K562 (cell line): ENCODE data around the gene ERVK3-1. TPM values are rescaled to one million over a fixed set of nuclear protein-coding genes. Genes with fewer than 3 reads are reported as not detected.
A peak's percentile ranks its signal among the peaks of the same experiment; 100 is the strongest.

ENCODE experiments used
- ELK1 ChIP-seq: sonication (generic); formaldehyde crosslinking; IDR thresholded peaks from 2 replicates; pipeline ENCODE4 v1.8.1; 2022; ENCODE audit warnings: missing genetic modification reagents
- ETV1 ChIP-seq: fragments of 450-650 bp; conservative IDR thresholded peaks from 2 replicates; pipeline ENCODE4 v1.6.1; 2016; ENCODE audit warnings: missing genetic modification characterization, control low read depth, low read depth, missing compliant biosample characterization
- FOXA3 ChIP-seq, 2 experiments: fragments of 450-650 bp in 1 of 2; sonication (generic) in 1 of 2; formaldehyde crosslinking; IDR thresholded peaks in 1 of 2; conservative IDR thresholded peaks in 1 of 2; 2 replicates each; pipeline versions ENCODE4 v1.4.0 to v1.8.0; 2020 to 2022; ENCODE audit warnings: mild to moderate bottlenecking in 2 of 2, missing genetic modification reagents in 1 of 2
- GATA2 ChIP-seq: sonication (generic); formaldehyde crosslinking; IDR thresholded peaks from 2 replicates; pipeline ENCODE4 v1.4.0; 2020; ENCODE audit warnings: mild to moderate bottlenecking, missing genetic modification reagents
- MXI1 ChIP-seq: IDR thresholded peaks from 2 replicates; pipeline ENCODE4 v1.6.1; 2011; ENCODE audit warnings: low read depth, mild to moderate bottlenecking, improper control_type of control experiment, low read length
- NR0B1 ChIP-seq: fragments of 450-650 bp; IDR thresholded peaks from one replicate; pipeline ENCODE4 v1.6.1; 2018; ENCODE audit warnings: mild to moderate bottlenecking, moderate library complexity; ENCODE audit not compliant: partially characterized antibody
- PRDM10 ChIP-seq: fragments of 450-650 bp; IDR thresholded peaks from 2 replicates; pipeline ENCODE4 v1.6.1; 2018; ENCODE audit not compliant: partially characterized antibody
- PURB ChIP-seq: sonication (generic); formaldehyde crosslinking; IDR thresholded peaks from 2 replicates; pipeline ENCODE4 v1.9.0; 2021; ENCODE audit warnings: low read depth, mild to moderate bottlenecking, missing genetic modification reagents
- RFX1 ChIP-seq: fragments of 450-650 bp; IDR thresholded peaks from 2 replicates; pipeline ENCODE4 v1.6.1; 2016; ENCODE audit warnings: mild to moderate bottlenecking, moderate library complexity
- SAP30 ChIP-seq: fragments of 200-600 bp; sonication (generic); IDR thresholded peaks from 2 replicates; pipeline ENCODE4 v1.6.1; 2012; ENCODE audit warnings: borderline replicate concordance, low read depth, mild to moderate bottlenecking, moderate library complexity, low read length, control low read depth, inconsistent platforms; ENCODE audit not compliant: insufficient read depth, poor library complexity, severe bottlenecking
- SIX5 ChIP-seq, 2 experiments: IDR thresholded peaks; 2 replicates each; pipeline ENCODE4 v1.6.1; 2011; ENCODE audit warnings: low read length in 2 of 2, borderline replicate concordance in 1 of 2, low read depth in 1 of 2, mild to moderate bottlenecking in 1 of 2, moderate library complexity in 1 of 2; ENCODE audit not compliant: insufficient read depth in 1 of 2
- SP1 ChIP-seq: sonication (generic); formaldehyde crosslinking; IDR thresholded peaks from 2 replicates; pipeline ENCODE4 v1.8.1; 2022; ENCODE audit warnings: mild to moderate bottlenecking, missing genetic modification reagents
- TRIM25 ChIP-seq: fragments of 450-650 bp; IDR thresholded peaks from 2 replicates; pipeline ENCODE4 v1.7.0; 2016; ENCODE audit warnings: borderline replicate concordance
- ZBTB8A ChIP-seq: fragments of 450-650 bp; IDR thresholded peaks from 2 replicates; pipeline ENCODE4 v1.6.1; 2018; ENCODE audit warnings: mild to moderate bottlenecking, moderate library complexity; ENCODE audit not compliant: partially characterized antibody
- ZFP36 ChIP-seq: fragments of 150-350 bp; IDR thresholded peaks from 2 replicates; pipeline ENCODE4 v1.6.1; 2018; ENCODE audit warnings: low read length, low read depth; ENCODE audit not compliant: partially characterized antibody
- ZNF239 ChIP-seq: fragments of 250-450 bp; sonication (Bioruptor Pico); IDR thresholded peaks from 2 replicates; pipeline ENCODE4 v1.4.0; 2020; ENCODE audit warnings: mild to moderate bottlenecking
- polyA plus RNA-seq, 8 experiments: library from polyadenylated mRNA; depleted of rRNA in 4 of 8; stranded (reverse) in 5 of 8; unstranded in 3 of 8; fragments of >200 nt; fragmentation: Nextera tagmentation in 2 of 8; fragmentation: Illumina TruSeq in 1 of 8; extraction: Ambion mirVana in 2 of 8; extraction: Trizol in 1 of 8; gene quantifications; 2 replicates each; pipeline versions ENCODE4 v1.2.1 to v1.2.3, GENCODE V29; 2011 to 2014; ENCODE audit warnings: inconsistent platforms in 1 of 8, missing spikeins in 1 of 8
- total RNA-seq, 7 experiments: library from RNA; depleted of rRNA in 6 of 7; stranded (reverse); fragments of >200 nt in 6 of 7; fragmentation: Illumina TruSeq in 2 of 7; extraction: Trizol in 2 of 7; gene quantifications; 2 replicates each; pipeline versions ENCODE4 v1.2.1 to v1.2.3, GENCODE V29; 2011 to 2021; ENCODE audit warnings: low replicate concordance in 1 of 7

Gene ERVK3-1
- total and polyA plus RNA-seq, 9 of the 15 experiments (the other 6 are each of a cell fraction or from before 2014, with no cell fraction given) = 87.6 to 299 (median 119) TPM

- TF ChIP-seq TRIM25 = no peak
- TF ChIP-seq MXI1 = peak; percentile 100
- TF ChIP-seq FOXA3 (CRISPR knock-in tag; conservative IDR thresholded peaks at IDR 0.05 in 1 of 2, IDR thresholded peaks at IDR 0.05 in 1 of 2) = no peak
- no peak for TF ChIP-seq PURB (CRISPR knock-in tag)
- no peak for TF ChIP-seq GATA2
- TF ChIP-seq SP1 (CRISPR knock-in tag) = peak; percentile 78
- TF ChIP-seq PRDM10 = peak; percentile 76
- no peak for TF ChIP-seq ZFP36
- no peak for TF ChIP-seq ZNF239 (CRISPR knock-in tag)
- no peak for TF ChIP-seq ZBTB8A
- TF ChIP-seq SIX5 (IDR thresholded peaks at IDR 0.05; ENCODE audit: borderline replicate concordance in 1 of 2, insufficient read depth in 1 of 2, low read depth in 1 of 2, low read length in 2 of 2) = peak in 1 of 2 experiments; percentile 45; a peak in 2 of 4 replicates
- no peak for TF ChIP-seq ELK1
- peak; percentile 92 for TF ChIP-seq ETV1 (tag)
- peak; percentile 92 for TF ChIP-seq SAP30
- no peak for TF ChIP-seq NR0B1
- TF ChIP-seq RFX1 = peak; percentile 99
Measured at GRCh38 chr19:58362272-58362994, 57.3 kb downstream of the ERVK3-1 start, which contains the start of gene ZNF497 (continued).
